SW480 (cell line): ENCODE measurements around the gene TMEM272.
"Not testable (repeated sequence)": the region's sequence is repeated elsewhere in the genome, so short reads cannot be mapped to it uniquely, and the experiment has no call there.

ENCODE experiments used
- DNase-seq: peaks from one replicate; pipeline ENCODE4 v3.0.0-alpha.2; 2016; ENCODE audit warnings: low spot score

Gene TMEM272

DNA sequence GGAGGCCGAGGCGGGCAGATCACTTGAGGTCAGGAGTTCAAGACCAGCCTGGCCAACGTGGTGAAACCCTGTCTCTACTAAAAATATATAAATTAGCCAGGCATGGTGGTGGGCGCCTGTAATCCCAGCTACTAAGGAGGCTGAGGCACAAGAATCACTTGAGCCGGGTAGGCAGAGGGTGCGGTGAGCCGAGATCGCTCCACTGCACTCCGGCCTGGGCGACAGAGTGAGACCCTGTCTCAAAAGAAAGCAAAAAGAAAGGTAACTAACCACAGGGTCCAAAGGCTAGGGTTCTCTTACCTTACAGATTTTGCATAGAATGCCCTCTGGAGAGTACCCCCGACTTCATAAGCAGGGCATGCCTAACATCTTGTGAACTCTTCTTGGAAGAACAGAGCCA is 20.3 kb downstream of the TMEM272 start:
- not testable (repeated sequence) for DNase-seq

DNA sequence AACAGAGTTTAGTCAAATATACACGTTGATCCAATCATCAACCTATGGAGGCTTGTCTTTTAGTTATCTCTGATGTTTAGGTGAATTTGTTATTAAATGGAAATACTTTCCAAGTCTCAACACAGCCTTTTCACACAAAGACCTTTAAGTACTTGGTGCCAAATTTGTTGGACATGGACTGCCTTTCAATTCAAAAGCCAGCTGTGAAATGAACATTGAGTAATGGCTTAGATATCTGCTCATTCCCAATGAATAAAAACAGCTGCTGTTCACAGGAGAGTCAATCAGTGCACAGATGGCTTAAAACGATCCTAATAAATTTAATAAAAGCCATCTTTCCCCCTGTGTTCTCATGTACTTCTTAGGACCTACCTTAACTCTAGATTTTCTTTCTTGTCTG is 21.1 kb downstream of the TMEM272 start:
- no peak for DNase-seq

DNA sequence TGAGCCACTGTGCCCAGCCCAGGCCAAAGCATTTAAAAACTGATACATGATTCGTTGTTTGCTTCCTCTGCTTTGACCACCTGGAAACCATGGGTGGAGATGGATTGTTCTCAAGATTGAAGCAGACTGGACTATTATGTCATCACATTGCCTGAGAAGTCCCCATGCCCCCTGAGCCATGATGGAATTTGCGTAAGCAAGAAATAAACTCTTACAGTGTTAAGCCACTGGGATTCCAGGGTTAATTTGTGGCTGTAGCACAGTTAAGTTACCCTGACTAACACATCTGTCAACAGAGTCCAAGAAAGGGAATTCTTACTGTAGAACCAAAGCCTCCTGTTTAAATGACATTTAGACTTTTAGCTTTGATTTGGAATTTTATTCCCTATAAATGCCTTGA is 21.6 kb downstream of the TMEM272 start:
- DNase-seq, result no peak

DNA sequence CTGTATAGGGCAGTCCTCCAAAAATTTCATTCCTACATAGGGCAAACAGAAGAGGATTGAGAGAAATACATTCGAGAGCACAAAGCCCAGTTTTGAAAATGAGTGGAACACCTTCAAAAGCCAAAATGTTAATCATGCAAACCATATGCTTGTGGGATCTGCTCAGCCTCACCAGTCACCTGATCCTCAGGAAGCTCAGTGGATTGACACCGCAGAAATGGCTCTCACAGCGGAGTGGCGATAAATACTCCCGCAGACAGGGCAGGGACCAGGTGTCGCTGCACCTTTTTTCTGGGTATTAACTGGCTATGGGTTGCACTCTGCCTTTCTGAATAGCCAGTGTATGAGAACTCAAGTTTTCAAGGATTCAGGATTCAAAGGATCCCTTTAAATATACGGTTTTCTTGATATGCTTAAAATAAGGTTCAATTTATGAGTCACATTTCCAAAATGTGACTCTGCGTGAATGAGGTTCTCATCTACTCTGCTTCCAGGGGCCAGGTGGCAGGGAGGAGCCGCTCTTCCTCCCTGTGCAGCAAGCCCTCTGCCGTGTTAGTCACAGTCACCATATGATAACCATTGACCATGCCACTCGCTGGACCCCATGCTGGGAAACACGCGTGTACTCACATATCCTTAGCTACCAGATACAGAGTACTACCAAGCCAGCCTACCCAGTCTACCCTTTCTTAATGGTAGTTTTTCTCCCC is 22.7 kb downstream of the TMEM272 start:
- DNase-seq, result no peak

DNA sequence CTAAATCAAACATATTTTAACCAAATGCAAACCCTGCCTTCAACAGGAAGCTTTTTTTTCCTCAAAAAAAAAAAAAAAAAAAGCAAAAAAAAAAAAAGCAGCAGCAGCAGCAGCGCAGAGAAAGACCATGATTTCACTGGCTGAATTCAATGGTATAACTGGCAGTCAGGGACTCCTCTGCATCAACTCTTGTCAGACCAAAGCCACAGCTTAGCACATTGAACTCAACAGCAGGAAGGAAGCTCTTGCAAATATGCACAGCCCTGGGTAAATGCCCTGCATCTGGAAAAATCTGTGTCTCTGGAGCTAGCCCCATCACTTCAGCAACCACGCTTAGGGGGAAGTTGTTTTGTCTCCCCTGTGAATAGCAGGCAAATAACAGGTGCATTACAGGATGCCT is 23.4 kb downstream of the TMEM272 start:
- no peak for DNase-seq

DNA sequence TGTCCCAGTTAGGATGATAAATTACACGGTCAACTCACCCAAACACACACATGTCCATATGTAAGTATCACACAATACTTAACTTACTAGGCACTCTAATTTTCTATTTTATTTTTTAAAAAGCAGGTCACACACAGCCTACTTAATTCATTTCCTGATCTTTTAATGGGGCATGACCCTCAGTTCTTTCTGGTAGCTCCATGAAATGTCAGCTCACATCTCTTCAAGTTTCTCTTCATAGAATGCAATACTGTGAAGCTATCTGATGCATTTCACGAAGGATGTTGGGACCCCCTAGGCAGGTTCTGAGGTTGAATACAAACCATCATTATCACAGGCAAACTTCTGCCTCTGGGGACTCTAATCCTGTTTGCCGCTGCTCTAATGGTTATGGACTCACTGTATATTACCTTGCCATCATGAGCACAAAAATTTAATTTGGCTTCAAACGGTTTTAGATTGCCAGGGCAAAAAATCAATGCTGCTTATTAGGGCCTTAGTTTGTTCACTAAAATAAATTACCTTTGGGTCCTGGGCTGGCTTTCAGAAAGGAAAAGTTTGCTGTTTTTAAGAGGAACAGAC is 24.9 kb downstream of the TMEM272 start:
- DNase-seq, result no peak

DNA sequence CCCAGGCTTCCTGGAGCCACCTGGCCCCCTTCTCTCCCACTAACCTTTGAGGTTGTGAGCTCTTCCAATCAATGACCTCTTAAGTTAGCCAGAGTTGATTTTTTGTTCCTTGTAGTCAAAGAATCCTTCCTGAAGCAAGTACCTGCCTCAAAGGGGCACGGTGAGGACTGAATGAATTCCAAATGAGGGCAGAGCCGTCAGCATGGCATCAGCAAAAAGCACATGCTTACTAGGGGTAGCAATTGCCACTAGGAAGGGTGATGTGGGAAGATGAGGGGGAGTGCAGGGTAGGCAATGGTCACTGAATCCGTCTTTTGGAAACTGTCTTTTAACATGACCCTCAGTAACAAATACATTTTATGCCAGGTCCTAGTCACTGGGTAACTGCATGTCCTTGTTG is 25.4 kb downstream of the TMEM272 start:
- no peak for DNase-seq

DNA sequence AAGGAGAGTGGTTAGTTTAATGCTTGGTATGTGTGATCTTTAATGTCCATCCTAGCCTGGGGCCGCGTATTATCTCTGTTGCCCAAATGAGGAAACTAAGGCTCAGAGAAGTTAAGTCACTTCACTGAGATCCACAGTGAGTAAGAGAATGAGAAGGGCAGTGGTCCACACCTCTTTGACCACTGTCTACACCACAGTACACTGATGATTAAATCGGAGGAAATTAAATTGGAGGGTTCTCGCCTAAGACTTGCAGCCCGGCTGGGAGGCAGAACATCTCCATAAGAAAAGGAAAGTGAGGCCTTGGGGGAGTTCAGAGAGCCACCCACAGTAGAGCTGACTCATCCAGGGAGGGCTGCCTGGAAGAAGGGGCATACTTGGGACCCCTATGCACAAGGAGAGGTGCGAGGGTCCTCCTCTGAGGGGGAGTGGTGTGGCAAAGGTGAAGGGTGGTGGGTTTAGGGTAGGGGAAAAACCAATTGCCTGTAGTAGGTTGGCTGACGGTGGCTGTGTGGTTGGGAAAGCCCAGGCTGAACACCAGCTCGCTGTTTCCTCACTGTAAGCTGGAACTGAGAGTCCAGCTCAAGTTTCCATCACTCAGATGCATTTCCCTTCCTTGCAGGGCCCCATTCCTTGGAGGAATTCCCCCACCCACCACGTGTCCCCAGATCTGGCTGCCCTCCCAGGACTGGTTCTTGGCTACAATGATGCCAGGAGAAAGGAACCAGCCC is 26.0 kb downstream of the TMEM272 start:
- no peak for DNase-seq

DNA sequence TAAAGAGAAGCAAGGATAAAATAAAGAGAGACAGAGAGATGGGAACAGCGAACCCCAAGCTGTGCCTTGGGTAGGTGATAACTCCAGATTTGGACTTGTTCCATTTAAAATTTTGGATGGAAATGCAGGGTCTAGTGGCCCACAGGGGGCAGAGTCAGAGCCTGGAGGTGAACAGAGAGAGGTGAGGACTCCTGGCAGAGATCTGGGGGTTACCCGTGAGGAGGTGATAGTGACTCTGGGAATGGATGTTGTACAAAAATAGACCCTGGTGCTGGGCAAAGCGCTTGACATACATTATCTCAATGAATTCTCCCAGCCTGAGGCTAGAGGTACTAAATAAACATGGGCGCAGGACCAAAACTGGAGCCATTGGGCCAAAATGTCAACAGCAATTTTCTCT is 26.7 kb downstream of the TMEM272 start:
- no peak for DNase-seq

DNA sequence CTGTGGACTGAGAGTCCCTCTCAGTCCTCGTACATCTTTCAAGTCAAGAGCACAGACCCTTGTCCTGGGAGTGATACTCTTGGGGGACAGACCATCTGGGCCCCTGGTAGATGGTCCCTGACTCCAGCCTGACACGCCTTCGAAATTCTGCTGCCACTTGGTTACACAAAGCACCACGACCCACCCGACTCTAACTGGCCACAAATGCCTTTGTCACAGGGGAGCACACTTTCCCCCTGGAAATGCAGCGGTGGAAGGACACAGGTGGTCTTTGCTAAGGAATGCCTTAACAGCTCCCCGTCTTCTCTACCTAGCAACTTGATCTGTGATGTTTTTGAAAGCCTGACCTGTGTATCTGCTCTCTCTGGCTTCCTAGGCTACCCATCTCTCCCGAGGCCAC is 27.3 kb downstream of the TMEM272 start:
- no peak for DNase-seq

DNA sequence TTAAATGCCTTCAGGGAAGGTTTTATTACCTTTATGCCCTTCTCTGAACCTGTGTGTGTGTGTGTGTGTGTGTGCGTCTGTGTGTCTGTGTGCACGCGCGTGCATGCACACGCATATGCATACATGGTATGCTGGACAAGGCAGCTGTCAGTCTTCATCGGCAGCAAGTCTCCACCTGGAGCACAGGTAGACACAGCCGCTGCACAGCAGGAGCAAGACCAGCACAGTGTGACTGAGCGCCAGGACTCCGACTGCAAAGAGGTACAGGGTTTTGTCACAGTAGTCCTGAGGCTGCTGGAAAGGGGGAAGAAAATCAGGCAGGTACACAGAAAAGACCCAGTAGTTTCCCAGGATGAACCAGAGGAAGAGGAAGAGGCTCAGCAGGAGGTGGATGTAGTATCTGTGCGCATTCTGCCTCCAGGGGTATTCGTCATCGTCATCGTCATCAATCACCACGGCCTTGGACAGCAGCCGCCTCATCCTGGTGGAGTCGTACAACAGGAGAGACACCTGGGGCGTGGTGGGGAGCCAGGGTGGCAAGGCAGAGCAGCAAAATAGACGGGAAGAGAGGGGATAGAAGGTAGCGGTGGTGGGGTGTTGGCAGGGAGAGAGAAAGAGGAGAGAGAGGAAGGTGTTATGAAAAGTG is 28.2 kb downstream of the TMEM272 start:
- DNase-seq, result no peak

DNA sequence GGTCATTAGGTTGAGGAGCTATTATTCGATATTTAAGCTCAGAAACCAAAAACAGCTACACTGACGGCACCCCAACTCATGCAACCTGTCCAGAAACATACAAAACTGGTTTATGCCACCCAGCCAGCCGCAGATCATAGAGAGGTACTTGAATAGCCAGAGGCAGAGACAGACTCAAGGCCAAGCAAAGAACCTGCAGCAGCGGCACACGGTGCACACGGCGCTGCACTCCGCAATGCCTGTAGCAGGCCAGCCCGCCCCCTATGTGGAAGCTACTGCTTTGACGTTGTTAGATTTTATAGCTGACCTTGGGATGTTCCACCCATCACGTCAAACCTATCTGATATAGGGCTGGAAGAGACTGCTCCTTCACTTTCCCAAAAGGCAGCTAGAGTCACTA is 29.1 kb downstream of the TMEM272 start:
- no peak for DNase-seq

DNA sequence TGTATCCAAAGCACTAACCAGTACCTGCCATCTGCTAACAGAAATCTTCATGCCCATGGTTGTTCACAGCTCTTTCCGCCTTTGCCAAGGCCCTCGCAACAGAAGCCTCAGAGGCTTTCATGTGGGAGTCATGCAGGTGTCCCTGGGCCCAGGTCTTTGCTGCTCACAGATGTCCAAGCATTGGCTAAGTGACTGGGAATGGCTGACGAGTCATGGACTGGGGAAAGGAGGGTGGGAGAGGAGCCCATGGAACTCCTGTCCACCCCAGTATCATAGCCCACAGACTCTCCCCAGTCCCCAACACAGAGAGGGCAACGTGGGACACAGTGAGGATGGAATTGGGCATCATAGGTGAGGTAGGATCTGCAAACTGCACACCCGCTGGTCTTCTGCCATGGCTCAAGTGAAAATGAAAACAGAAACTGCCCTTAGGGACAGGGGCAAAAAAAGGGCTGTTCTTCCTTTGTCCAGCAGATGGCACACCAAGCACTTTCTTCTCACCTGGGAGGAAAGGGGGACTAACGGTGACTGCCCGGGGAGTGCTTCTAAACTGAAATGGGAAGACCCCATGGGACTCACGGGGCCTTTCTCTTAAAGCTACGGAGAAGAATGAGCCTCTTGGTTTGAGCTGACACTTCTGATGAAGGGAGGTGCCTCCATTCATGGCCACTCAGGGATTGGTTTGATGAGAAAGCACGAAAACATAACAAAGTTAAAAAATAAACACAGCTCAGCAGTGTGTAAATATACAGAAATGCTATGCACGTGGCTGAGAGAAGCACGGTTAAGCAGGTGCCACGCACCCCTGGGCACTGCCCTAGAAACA is 29.9 kb downstream of the TMEM272 start:
- DNase-seq, result peak; percentile 71

DNA sequence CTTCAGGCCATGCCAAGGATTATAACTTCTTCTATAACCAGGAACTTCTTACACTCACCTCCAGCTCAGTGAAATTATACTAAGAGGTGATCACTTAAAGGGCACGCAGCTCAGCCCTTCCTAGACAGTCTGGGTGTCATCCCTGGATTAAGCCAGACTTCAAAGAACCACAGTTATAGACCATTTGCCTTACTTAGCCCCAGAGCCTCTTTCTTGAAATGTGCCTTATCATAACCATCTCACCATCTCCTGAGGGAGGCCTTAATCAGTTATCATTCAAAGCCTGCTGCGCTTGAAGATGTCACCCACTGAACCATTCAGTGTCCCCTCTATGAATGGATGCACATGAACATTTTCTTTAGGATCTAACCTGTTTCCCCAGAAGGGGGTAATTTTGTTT is 30.9 kb downstream of the TMEM272 start:
- DNase-seq, result no peak

DNA sequence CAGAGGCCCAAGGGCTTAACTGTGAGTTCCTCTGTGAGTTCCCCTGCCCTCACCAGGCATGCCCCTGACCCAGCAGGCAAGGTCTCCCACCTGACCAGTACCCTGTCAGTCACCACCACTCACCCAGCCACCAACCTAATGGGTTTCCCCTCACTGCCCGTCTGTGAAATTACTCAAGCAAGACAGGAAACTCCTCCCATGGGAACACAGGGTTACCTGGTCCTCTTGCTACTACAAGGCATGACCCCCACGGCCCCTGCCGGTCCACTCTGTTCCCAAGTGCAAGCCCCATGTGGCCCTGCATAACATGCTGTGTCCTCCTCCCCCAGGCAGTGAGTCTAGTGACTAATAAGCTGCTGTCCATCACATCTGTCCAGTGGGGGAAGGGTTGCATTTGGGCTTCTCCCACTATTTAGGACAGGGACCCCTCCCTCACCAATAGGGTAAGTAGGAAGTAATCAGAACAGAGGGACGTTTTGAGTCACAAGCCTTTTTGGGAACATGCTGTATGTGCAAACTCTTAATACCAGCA is 33.0 kb downstream of the TMEM272 start:
- no peak for DNase-seq

DNA sequence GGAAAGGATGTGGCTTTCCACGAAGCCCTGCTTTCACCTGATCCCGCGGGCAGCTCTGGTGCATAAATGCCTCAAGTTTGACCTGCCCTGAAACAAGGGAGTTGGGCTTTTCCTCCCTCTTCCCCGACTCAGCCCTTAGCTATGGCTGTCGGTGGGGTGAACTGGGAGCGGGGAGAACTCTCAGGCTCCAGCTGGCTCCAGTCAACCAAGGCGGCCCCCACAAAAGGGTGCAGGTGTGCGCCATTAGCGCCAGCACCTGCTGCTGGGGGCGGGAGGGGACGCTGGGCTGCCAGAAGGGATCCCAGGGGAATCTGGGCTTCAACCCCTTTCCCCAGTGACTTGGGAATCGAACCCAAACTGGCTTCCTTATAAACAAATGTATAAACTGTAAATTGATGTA is 33.9 kb downstream of the TMEM272 start:
- no peak for DNase-seq

DNA sequence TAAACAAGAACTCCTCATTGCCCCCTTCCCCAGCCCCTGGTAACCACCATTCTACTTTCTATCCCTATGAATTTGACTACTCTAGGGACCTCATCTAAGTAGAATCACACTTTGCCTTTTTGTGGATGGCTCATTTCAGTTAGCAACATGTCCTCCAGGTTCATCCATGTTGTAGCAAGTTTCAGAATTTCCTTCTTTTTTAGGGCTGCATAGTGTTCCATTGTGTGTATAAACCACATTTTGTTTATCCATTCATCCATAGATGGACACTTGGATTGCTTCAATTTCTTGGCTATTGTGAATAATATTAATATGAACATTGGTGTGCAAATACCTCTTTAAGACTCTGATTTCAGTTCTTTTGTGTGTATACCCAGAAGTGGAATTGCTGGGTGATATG is 36.2 kb downstream of the TMEM272 start:
- no peak for DNase-seq

DNA sequence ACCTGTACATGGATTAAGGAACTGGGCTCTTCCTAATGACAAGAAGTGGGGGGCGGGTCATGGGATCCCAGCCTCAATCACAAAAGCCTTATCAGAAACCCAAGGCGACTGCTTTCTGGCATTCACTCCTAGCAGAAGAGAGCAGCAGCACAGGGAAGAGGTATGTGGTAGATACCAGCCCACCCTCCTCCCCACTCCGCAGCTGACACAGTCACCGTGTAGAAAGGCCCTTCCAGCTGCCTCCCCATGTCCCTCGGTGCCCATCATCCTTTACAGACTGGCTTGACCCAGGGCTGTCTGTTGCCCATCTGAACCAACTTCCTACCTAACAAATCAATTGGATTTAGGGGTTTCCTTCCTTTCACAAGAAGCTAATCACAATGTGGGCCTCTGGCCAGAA is 37.9 kb downstream of the TMEM272 start:
- DNase-seq, result no peak

DNA sequence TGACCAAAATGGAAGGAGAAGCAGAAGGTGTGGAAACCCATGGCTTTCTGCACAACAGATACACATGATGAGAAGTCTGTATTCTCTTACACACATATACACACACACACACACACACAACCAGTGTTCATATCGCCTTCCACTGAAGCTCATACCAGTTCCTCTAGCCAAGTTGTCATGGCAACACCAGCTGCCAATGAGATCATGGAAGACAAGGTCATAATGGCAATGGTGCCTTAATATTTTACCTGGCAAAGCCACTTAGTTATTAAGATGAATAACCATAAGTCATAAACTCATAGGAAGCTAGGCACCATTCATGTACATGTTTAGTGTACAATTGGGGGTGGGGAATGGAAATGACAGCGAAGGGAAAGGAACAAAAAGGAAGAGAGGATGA is 38.4 kb downstream of the TMEM272 start:
- peak; percentile 22 for DNase-seq

DNA sequence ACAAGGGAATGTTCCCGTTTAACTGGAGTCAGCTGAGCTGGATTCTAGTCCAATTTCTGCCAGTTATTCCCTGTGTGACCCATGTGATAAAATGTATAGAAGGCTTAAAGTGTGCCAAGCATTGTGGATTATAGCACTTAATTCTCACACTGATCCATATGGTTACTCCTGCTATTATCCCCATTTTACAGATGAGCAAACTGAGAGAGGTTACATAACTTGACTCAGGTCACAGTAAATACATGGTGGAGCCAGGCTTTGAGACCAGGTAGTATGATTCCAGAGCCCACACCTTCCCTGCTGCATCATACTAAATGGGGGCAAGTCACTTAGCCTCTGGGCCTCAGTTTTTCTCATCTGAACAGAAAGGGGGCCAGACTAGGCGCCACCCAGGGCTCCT is 39.1 kb downstream of the TMEM272 start:
- no peak for DNase-seq

DNA sequence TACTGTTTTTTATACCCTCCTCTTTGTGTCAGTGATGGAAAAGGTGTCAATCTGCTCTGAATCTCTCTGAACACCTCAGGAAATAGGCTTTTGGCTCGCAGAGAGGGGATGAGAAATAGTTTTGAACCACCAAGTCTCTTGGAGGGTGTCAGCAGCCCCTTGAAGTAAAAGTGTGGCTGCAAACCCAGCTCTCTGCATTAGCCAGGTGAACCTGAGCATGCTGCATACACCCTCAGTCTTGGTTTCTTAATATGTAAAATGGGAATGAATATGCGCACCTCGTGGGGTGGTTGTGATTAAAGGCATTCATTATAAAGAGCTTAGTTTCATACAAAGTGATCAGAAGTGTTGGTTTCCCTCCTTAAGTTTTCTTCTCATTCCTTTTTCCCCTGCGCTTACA is 39.7 kb downstream of the TMEM272 start:
- no peak for DNase-seq
